Measurements from ENCODE around the gene FCAMR.

FCAMR gene

GRCh38 chr1:206960676-206961386, 9.4 kb downstream of the FCAMR start:
- DNase-seq (ENCODE audit: extremely low read depth in 1 of 2, low read depth in 1 of 2): no peak

- DNase-seq (ENCODE audit: extremely low read depth in 1 of 2, low read depth in 1 of 2): no peak
These were observed 12.1 kb downstream of the FCAMR start for GRCh38 chr1:206958144-206958543.

GRCh38 chr1:206957639-206958038, 12.6 kb downstream of the FCAMR start:
- DNase-seq (ENCODE audit: extremely low read depth in 1 of 2, low read depth in 1 of 2): no peak

GRCh38 chr1:206955476-206956451, 14.5 kb downstream of the FCAMR start:
- DNase-seq (ENCODE audit: extremely low read depth in 1 of 2, low read depth in 1 of 2): no peak

GRCh38 chr1:206954459-206955342, 15.6 kb downstream of the FCAMR start:
- no peak for DNase-seq (ENCODE audit: extremely low read depth in 1 of 2, low read depth in 1 of 2)

- no peak for DNase-seq (ENCODE audit: extremely low read depth in 1 of 2, low read depth in 1 of 2)
These were observed 16.6 kb downstream of the FCAMR start for GRCh38 chr1:206953626-206954025.

GRCh38 chr1:206953126-206953525, 17.1 kb downstream of the FCAMR start:
- no peak for DNase-seq (ENCODE audit: extremely low read depth in 1 of 2, low read depth in 1 of 2)

- no peak for DNase-seq (ENCODE audit: extremely low read depth in 1 of 2, low read depth in 1 of 2)
These were observed 18.1 kb downstream of the FCAMR start for GRCh38 chr1:206952171-206952570.

- DNase-seq (ENCODE audit: extremely low read depth in 1 of 2, low read depth in 1 of 2): no peak
These were observed 18.8 kb downstream of the FCAMR start for GRCh38 chr1:206951318-206952100.

GRCh38 chr1:206949641-206950040, 20.6 kb downstream of the FCAMR start:
- no peak for DNase-seq (ENCODE audit: extremely low read depth in 1 of 2, low read depth in 1 of 2)

GRCh38 chr1:206949208-206949607, 21.1 kb downstream of the FCAMR start:
- DNase-seq (ENCODE audit: extremely low read depth in 1 of 2, low read depth in 1 of 2): no peak

- no peak for DNase-seq (ENCODE audit: extremely low read depth in 1 of 2, low read depth in 1 of 2)
These were observed 23.0 kb downstream of the FCAMR start for GRCh38 chr1:206947255-206947654.

GRCh38 chr1:206946261-206946660, 24.0 kb downstream of the FCAMR start, which contains the start of gene PIGR:
PIGR (minus strand) TSS chr1:206946466; CDS start chr1:206940531, 5,935 bp downstream.
- no peak for DNase-seq (ENCODE audit: extremely low read depth in 1 of 2, low read depth in 1 of 2)

GRCh38 chr1:206945779-206946178, 24.5 kb downstream of the FCAMR start:
- no peak for DNase-seq (ENCODE audit: extremely low read depth in 1 of 2, low read depth in 1 of 2)

- DNase-seq (ENCODE audit: extremely low read depth in 1 of 2, low read depth in 1 of 2): no peak
These were observed 25.6 kb downstream of the FCAMR start for GRCh38 chr1:206944703-206945102.

GRCh38 chr1:206941766-206942418, 28.4 kb downstream of the FCAMR start:
- no peak for DNase-seq (ENCODE audit: extremely low read depth in 1 of 2, low read depth in 1 of 2)

GRCh38 chr1:206940588-206940936, 29.7 kb downstream of the FCAMR start:
- DNase-seq (ENCODE audit: extremely low read depth in 1 of 2, low read depth in 1 of 2): no peak

- DNase-seq (ENCODE audit: extremely low read depth in 1 of 2, low read depth in 1 of 2): no peak
These were observed 30.2 kb downstream of the FCAMR start for GRCh38 chr1:206939841-206940587.

GRCh38 chr1:206939131-206939530, 31.1 kb downstream of the FCAMR start:
- no peak for DNase-seq (ENCODE audit: extremely low read depth in 1 of 2, low read depth in 1 of 2)

All from stimulated activated CD8-positive, alpha-beta memory T cell treated with anti-CD3 and anti-CD28 coated beads, Interleukin-7, amount 100 ng/mL, for 48 hours (primary cell).